Measurements from ENCODE around the gene TSR3. TPM values are rescaled to one million over a fixed set of nuclear protein-coding genes. Genes with fewer than 3 reads are reported as not detected.

TSR3 gene
- 108 and 192 TPM in 2 replicates for total RNA-seq

DNA sequence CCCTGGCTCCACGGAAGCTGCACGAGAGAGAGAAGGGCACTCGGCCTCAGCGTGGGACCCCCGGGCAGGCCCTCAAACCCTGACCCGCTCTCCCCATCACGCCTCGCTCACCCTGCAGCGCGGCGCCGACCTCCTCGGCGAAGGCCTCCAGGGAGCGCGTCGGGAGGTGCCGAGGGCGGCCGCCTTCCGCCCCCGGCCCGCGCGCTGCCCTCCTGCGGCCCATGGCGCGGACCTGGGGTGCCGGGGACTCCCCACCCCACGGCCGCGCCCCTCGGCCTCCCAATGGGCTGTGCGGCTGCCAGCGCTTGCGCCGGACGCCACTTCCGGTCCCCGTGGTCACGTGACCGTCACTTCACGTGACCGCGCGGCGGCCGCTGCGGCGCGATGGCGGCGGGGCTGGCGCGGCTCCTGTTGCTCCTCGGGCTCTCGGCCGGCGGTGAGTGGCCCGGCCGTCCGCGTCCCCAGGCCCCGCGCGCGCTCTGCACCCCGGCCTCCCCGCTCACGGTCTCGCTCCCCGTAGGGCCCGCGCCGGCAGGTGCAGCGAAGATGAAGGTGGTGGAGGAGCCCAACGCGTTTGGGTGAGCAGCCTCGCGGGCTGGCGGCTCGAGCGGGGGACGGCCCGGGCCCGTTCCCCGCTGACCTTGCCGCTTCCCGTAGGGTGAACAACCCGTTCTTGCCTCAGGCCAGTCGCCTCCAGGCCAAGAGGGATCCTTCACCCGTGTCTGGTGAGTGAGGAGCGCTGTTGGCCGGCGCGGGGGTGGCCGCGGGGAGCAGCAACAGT is at the start of gene TSR3, which contains the start of gene GNPTG:
Gene TSR3 (minus strand): TSS at position 297 of the 781 bp plus-strand sequence. CDS start 74 bp downstream, at position 223.
Gene GNPTG (plus strand): TSS at position 350 of the 781 bp plus-strand sequence. CDS start 35 bp downstream, at position 385.

GRCh38 chr16:1333149-1333812 is 18.4 kb downstream of the TSR3 start, which contains the start of gene BAIAP3:
Gene BAIAP3 (plus strand): TSS chr16:1333645. CDS start chr16:1338550, 4,905 bp downstream.

GRCh38 chr16:1308977-1309885 is 42.4 kb downstream of the TSR3 start, which contains the start of gene UBE2I:
Gene UBE2I (plus strand): TSS chr16:1309636. CDS start chr16:1314031, 4,395 bp downstream.

Other genes starting within 250 kb of the TSR3 start
- 0.07 and 0.37 TPM in 2 replicates for gene CACNA1H, start 198.8 kb downstream of the TSR3 start, total RNA-seq
- not detected in 2 replicates for gene TPSG1, start 126.6 kb downstream of the TSR3 start, total RNA-seq
- gene TPSB2, start 121.7 kb downstream of the TSR3 start, total RNA-seq, result not detected in 2 replicates
- not detected in 2 replicates for gene TPSAB1, start 111.2 kb downstream of the TSR3 start, total RNA-seq
- gene TPSD1, start 95.8 kb downstream of the TSR3 start, total RNA-seq, result not detected in 2 replicates
- 68.8 and 72.0 TPM in 2 replicates for gene UBE2I, start 42.2 kb downstream of the TSR3 start, total RNA-seq
- gene BAIAP3, start 18.2 kb downstream of the TSR3 start, total RNA-seq, result 0.21 TPM in 1 of 2 replicates, not detected in the other
- gene GNPTG, start 53 bp upstream of the TSR3 start, total RNA-seq, result 23.6 and 24.6 TPM in 2 replicates
- gene UNKL, start 62.8 kb upstream of the TSR3 start, total RNA-seq, result 5.3 and 9.3 TPM in 2 replicates
- 25.5 and 26.0 TPM in 2 replicates for gene UQCC4, start 68.9 kb upstream of the TSR3 start, total RNA-seq
- not detected in 2 replicates for gene PERCC1, start 79.2 kb upstream of the TSR3 start, total RNA-seq
- not detected in 2 replicates for gene CCDC154, start 92.7 kb upstream of the TSR3 start, total RNA-seq
- 15.7 and 39.3 TPM in 2 replicates for gene CLCN7, start 123.2 kb upstream of the TSR3 start, total RNA-seq
- not detected in 2 replicates for gene PTX4, start 137.1 kb upstream of the TSR3 start, total RNA-seq
- gene TELO2, start 141.5 kb upstream of the TSR3 start, total RNA-seq, result 17.4 and 18.9 TPM in 2 replicates
- gene TMEM204, start 181.8 kb upstream of the TSR3 start, total RNA-seq, result 0.23 and 0.35 TPM in 2 replicates